H1 (cell line): ENCODE results near the gene ZNF24. TPM values are rescaled to one million over a fixed set of nuclear protein-coding genes. Genes with fewer than 3 reads are reported as not detected.

ENCODE experiments used
- CTCF ChIA-PET: fragments of 300-600 bp; sonication (Branson Sonifier 250); formaldehyde crosslinking; loops from one replicate; lab custom pipeline; 2021; ENCODE audit not compliant: partially characterized antibody; lab: Charles Lee
- POLR2A ChIA-PET: fragments of 300-600 bp; sonication (Branson Sonifier 250); formaldehyde crosslinking; loops from one replicate; lab custom pipeline; 2021; ENCODE audit warnings: inconsistent platforms; ENCODE audit not compliant: partially characterized antibody; lab: Charles Lee
- DNase-seq, 2 experiments: peaks; one replicate each; pipeline versions ENCODE4 v3.0.0 to v3.0.0-alpha.2; 2010 to 2022; ENCODE audit warnings: low spot score in 2 of 2, low read depth in 1 of 2, mixed read lengths in 1 of 2
- FAIRE-seq: peaks from 2 replicates; lab custom pipeline; 2011; peaks lifted over from hg19 to GRCh38; lab: Jason Lieb, UNC
- H2AFZ ChIP-seq: 2 replicates; pipeline ENCODE4 v1.8.1; 2012; ENCODE audit warnings: low read length, inconsistent platforms
- H2AK5ac ChIP-seq: 2 replicates; pipeline ENCODE4 v1.6.1; 2013; ENCODE audit warnings: low read depth, low read length
- H2BK120ac ChIP-seq: replicated peaks from 2 replicates; pipeline ENCODE3; 2013; ENCODE audit warnings: low read depth, low read length, inconsistent platforms
- H2BK12ac ChIP-seq: 2 replicates; pipeline ENCODE4 v1.6.1; 2013; ENCODE audit warnings: low read depth, low read length
- H2BK15ac ChIP-seq: 2 replicates; pipeline ENCODE4 v1.6.1; 2013; ENCODE audit warnings: low read length
- H2BK20ac ChIP-seq: 2 replicates; pipeline ENCODE4 v1.6.1; 2013; ENCODE audit warnings: low read length
- H2BK5ac ChIP-seq: 2 replicates; pipeline ENCODE4 v1.6.1; 2013; ENCODE audit warnings: low read depth, low read length
- H3K14ac ChIP-seq: 2 replicates; pipeline ENCODE4 v1.6.1; 2013; ENCODE audit warnings: inconsistent platforms; ENCODE audit not compliant: insufficient read length
- H3K18ac ChIP-seq: 2 replicates; pipeline ENCODE4 v1.6.1; 2013; ENCODE audit warnings: low read length; ENCODE audit errors: extremely low read depth
- H3K23ac ChIP-seq: 2 replicates; pipeline ENCODE4 v1.6.1; 2013; ENCODE audit warnings: inconsistent platforms; ENCODE audit not compliant: insufficient read length
- H3K23me2 ChIP-seq: 2 replicates; pipeline ENCODE4 v1.6.1; 2013; ENCODE audit warnings: low read depth, low read length
- H3K27ac ChIP-seq: 2 replicates; pipeline ENCODE4 v1.6.1; 2011; ENCODE audit warnings: low read depth, low read length, inconsistent platforms
- H3K27me3 ChIP-seq, 4 experiments: replicated peaks in 1 of 4; 1 replicate in 1 of 4; 2 replicates in 3 of 4; pipeline versions ENCODE4 v1.6.1 to v1.8.1; 2011 to 2013; ENCODE audit warnings: low read length in 3 of 4, mild to moderate bottlenecking in 3 of 4, inconsistent platforms in 2 of 4, mixed read lengths in 2 of 4, moderate library complexity in 1 of 4; ENCODE audit not compliant: control insufficient read depth in 3 of 4, insufficient read depth in 3 of 4; ENCODE audit errors: extremely low read depth in 1 of 4
- H3K36me3 ChIP-seq, 4 experiments: 2 replicates each; pipeline versions ENCODE4 v1.6.1 to v1.8.1; 2011 to 2013; ENCODE audit warnings: mild to moderate bottlenecking in 4 of 4, low read length in 3 of 4, moderate library complexity in 2 of 4, control low read depth in 1 of 4, inconsistent platforms in 1 of 4; ENCODE audit not compliant: insufficient read depth in 4 of 4, control insufficient read depth in 2 of 4
- H3K4ac ChIP-seq: replicated peaks from 2 replicates; pipeline ENCODE3; 2013; ENCODE audit warnings: low read length, low read depth, mixed read lengths, inconsistent platforms; ENCODE audit not compliant: insufficient read length
- H3K4me1 ChIP-seq, 4 experiments: replicated peaks in 1 of 4; 1 replicate in 1 of 4; 2 replicates in 3 of 4; pipeline versions ENCODE4 v1.6.1 to v1.8.1; 2011 to 2013; ENCODE audit warnings: low read length in 3 of 4, inconsistent platforms in 2 of 4, mixed read lengths in 1 of 4; ENCODE audit not compliant: insufficient read depth in 4 of 4, control insufficient read depth in 3 of 4
- H3K4me2 ChIP-seq, 2 experiments: 2 replicates each; pipeline versions ENCODE4 v1.6.1 to v1.8.1; 2011 to 2013; ENCODE audit warnings: low read depth in 2 of 2, low read length in 2 of 2, control low read depth in 1 of 2, inconsistent platforms in 1 of 2, mild to moderate bottlenecking in 1 of 2; ENCODE audit not compliant: insufficient read depth in 1 of 2
- H3K4me3 ChIP-seq, 4 experiments: fragments of 200-600, 300-600 bp in 1 of 4; sonication (generic), shearing (Covaris generic), sonication (Bioruptor Twin) in 1 of 4; 2 replicates each; pipeline versions ENCODE4 v1.5.1 to v1.8.1; 2011 to 2016; ENCODE audit warnings: low read length in 4 of 4, low read depth in 3 of 4, control low read depth in 2 of 4, inconsistent platforms in 2 of 4, mild to moderate bottlenecking in 2 of 4, mixed read lengths in 1 of 4, moderate library complexity in 1 of 4; ENCODE audit not compliant: insufficient read depth in 2 of 4; ENCODE audit errors: extremely low read depth in 1 of 4
- H3K56ac ChIP-seq: replicated peaks from 2 replicates; pipeline ENCODE3; 2013; ENCODE audit warnings: low read depth, mild to moderate bottlenecking, mixed read lengths, low read length, inconsistent platforms; ENCODE audit not compliant: insufficient read length
- H3K79me1 ChIP-seq: 2 replicates; pipeline ENCODE4 v1.6.1; 2013; ENCODE audit warnings: low read depth, low read length, control low read depth
- H3K79me2 ChIP-seq, 2 experiments: 2 replicates each; pipeline versions ENCODE4 v1.6.1 to v1.8.1; 2012 to 2013; ENCODE audit warnings: low read length in 2 of 2, mild to moderate bottlenecking in 2 of 2, inconsistent platforms in 1 of 2; ENCODE audit not compliant: insufficient read depth in 2 of 2, control insufficient read depth in 1 of 2
- H3K9ac ChIP-seq, 4 experiments: replicated peaks in 1 of 4; 1 replicate in 1 of 4; 2 replicates in 3 of 4; pipeline versions ENCODE4 v1.6.1 to v1.8.1; 2011 to 2013; ENCODE audit warnings: low read depth in 3 of 4, low read length in 3 of 4, control low read depth in 2 of 4, mild to moderate bottlenecking in 2 of 4, moderate library complexity in 2 of 4, inconsistent platforms in 1 of 4; ENCODE audit errors: extremely low read depth in 1 of 4
- H3K9me3 ChIP-seq, 2 experiments: 2 replicates each; pipeline versions ENCODE4 v1.6.1 to v1.8.1; 2012 to 2013; ENCODE audit warnings: mild to moderate bottlenecking in 2 of 2, moderate library complexity in 2 of 2, control low read depth in 1 of 2, inconsistent platforms in 1 of 2, low read depth in 1 of 2, low read length in 1 of 2, mixed read lengths in 1 of 2; ENCODE audit not compliant: insufficient read depth in 2 of 2
- H4K20me1 ChIP-seq, 2 experiments: replicated peaks in 1 of 2; 2 replicates each; pipeline versions ENCODE3 to v1.8.1; 2011 to 2013; ENCODE audit warnings: inconsistent platforms in 2 of 2, low read length in 2 of 2, mild to moderate bottlenecking in 1 of 2; ENCODE audit not compliant: insufficient read depth in 2 of 2, control insufficient read depth in 1 of 2
- H4K5ac ChIP-seq: 2 replicates; pipeline ENCODE4 v1.6.1; 2013; ENCODE audit warnings: low read length, low read depth, mixed read lengths, inconsistent platforms; ENCODE audit not compliant: insufficient read length
- H4K8ac ChIP-seq: 2 replicates; pipeline ENCODE4 v1.8.0; 2013; ENCODE audit warnings: mild to moderate bottlenecking, moderate library complexity, low read length, inconsistent platforms; ENCODE audit not compliant: insufficient read depth; ENCODE audit errors: extremely low read depth
- H4K91ac ChIP-seq: replicated peaks from 2 replicates; pipeline ENCODE3; 2013; ENCODE audit warnings: low read length, mixed read lengths, inconsistent platforms; ENCODE audit not compliant: insufficient read length
- ATF3 ChIP-seq: IDR thresholded peaks from 2 replicates; pipeline ENCODE4 v1.6.1; 2011; ENCODE audit warnings: low read depth, mild to moderate bottlenecking, low read length; ENCODE audit not compliant: insufficient read depth
- RXRA ChIP-seq: IDR thresholded peaks from 2 replicates; pipeline ENCODE4 v1.6.1; 2011; ENCODE audit warnings: low read depth, mild to moderate bottlenecking, low read length, moderate library complexity; ENCODE audit not compliant: insufficient read depth
- WGBS, 2 experiments: shearing (Covaris generic) in 1 of 2; methylation state at CpG; one replicate each; pipeline versions ENCODE4 v1.1.6 to v1.1.7; 2013 to 2015; ENCODE audit warnings: low lambda C conversion rate in 2 of 2, mixed read lengths in 2 of 2, inconsistent platforms in 1 of 2, low coverage in 1 of 2, missing lambda C conversion rate in 1 of 2; ENCODE audit not compliant: insufficient replicate concordance in 2 of 2, insufficient coverage in 1 of 2, insufficient read length in 1 of 2; ENCODE audit errors: extremely low coverage in 1 of 2, missing lambda C conversion rate in 1 of 2; 5-methylcytosine and 5-hydroxymethylcytosine counted together
- polyA plus RNA-seq, 7 experiments: library from polyadenylated mRNA; depleted of rRNA in 3 of 7; stranded (reverse) in 5 of 7; unstranded in 2 of 7; fragments of >200 nt in 5 of 7; fragments of 200-250 nt in 2 of 7; gene quantifications; 1 replicate in 5 of 7; 2 replicates in 1 of 7; 4 replicates in 1 of 7; pipeline versions ENCODE4 v1.2.1 to v1.2.3, GENCODE V29; 2011 to 2013; ENCODE audit warnings: missing spikeins in 2 of 7, mixed read lengths in 2 of 7
- total RNA-seq: library from RNA; stranded (reverse); fragmentation: NEBNext Ultra II Directional; extraction: Animal tissue kit (Norgen Biotek cat#: 25700); gene quantifications from 2 replicates; pipeline ENCODE4 v1.2.1, GENCODE V29; 2021

ZNF24 gene
- total and polyA plus RNA-seq, 2 of the 8 experiments (the other 6 are each of a cell fraction or from before 2014, with no cell fraction given) = 12.5 to 56.9 TPM

DNA sequence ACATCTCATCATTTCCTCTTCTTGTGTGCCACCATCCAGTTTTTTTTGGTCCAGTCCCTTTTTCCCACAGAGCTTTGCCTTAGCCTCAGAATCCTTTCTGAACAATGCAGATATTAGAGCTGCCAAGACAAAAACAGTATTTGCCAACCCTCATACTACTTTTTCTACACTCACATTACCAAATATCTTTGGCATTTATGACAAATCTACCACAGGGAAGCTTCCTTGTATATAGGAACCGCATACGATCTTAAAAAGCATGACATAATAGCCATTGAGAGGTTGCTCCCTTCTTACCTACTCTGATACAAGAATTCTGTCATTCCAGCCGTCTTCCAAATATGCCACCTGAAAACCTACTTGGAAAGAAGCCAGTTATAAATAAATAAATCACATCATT, 9.4 kb downstream of the ZNF24 start:
- Histone ChIP-seq H3K79me2 (peaks cover 0 to 6% of the 10 kb centered on the region in 2 experiments; a peak in 1 of 4 replicates), H2BK15ac (no peak overlapping the region), H4K5ac (no peak overlapping the region), H4K20me1 (peaks cover 0 to 6% of the 10 kb centered on the region in 2 experiments), H3K4me1 (peaks cover 0 to 5% (median 0%) of the 10 kb centered on the region in 4 experiments; a peak in 1 of 7 replicates), H3K4me2 (no peak overlapping the region), H3K23ac (no peak overlapping the region), H3K9ac (no peak overlapping the region), H2AFZ (no peak overlapping the region), H2BK12ac (no peak overlapping the region), H2BK120ac (no peak overlapping the region), H3K4me3 (no peak overlapping the region), H2AK5ac (no peak overlapping the region), H3K79me1 (0 out of 2 replicates have a peak, but pooled peaks cover 4% of the 10 kb centered on the region), H2BK20ac (no peak overlapping the region), H3K4ac (no peak overlapping the region), H2BK5ac (no peak overlapping the region), H3K27ac (no peak overlapping the region), H4K91ac (no peak overlapping the region), H3K27me3 (no peaks in the 10 kb centered on the region), H3K56ac (no peak overlapping the region), H4K8ac (no peak overlapping the region), H3K36me3 (peaks cover 14 to 64% (median 48%) of the 10 kb centered on the region in 4 experiments), H3K14ac (no peak overlapping the region), H3K18ac (no peak overlapping the region), H3K23me2 (no peaks in the 10 kb centered on the region), H3K9me3 (no peaks in the 10 kb centered on the region)
- 91% methylated on average over 3 of the region's 3 CpGs; no CpG with 5 or more reads in 1 of the 2 experiments for WGBS, 2 experiments
- ChIA-PET CTCF (no interaction called here), POLR2A (interaction anchor here (1.0 to 4.0 kb wide), 4 partner anchors 8 to 85 kb away, joined by 3 to 16 read pairs (median 5); partner anchors contain the start of gene ZNF24)
- FAIRE-seq (no peak), DNase-seq (no peak)
- TF ChIP-seq RXRA (no peak), ATF3 (no peak)
